CD4-positive, alpha-beta T cell treated with Interleukin-15 for 1 hour (primary cell): ENCODE results near the gene IL4I1.
"Not testable (repeated sequence)": the region's sequence is repeated elsewhere in the genome, so short reads cannot be mapped to it uniquely, and the experiment has no call there.

Experiments used
- DNase-seq: peaks from one replicate; pipeline ENCODE4 v3.0.0-alpha.2; 2020

The IL4I1 gene, protein sequence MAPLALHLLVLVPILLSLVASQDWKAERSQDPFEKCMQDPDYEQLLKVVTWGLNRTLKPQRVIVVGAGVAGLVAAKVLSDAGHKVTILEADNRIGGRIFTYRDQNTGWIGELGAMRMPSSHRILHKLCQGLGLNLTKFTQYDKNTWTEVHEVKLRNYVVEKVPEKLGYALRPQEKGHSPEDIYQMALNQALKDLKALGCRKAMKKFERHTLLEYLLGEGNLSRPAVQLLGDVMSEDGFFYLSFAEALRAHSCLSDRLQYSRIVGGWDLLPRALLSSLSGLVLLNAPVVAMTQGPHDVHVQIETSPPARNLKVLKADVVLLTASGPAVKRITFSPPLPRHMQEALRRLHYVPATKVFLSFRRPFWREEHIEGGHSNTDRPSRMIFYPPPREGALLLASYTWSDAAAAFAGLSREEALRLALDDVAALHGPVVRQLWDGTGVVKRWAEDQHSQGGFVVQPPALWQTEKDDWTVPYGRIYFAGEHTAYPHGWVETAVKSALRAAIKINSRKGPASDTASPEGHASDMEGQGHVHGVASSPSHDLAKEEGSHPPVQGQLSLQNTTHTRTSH

DNA sequence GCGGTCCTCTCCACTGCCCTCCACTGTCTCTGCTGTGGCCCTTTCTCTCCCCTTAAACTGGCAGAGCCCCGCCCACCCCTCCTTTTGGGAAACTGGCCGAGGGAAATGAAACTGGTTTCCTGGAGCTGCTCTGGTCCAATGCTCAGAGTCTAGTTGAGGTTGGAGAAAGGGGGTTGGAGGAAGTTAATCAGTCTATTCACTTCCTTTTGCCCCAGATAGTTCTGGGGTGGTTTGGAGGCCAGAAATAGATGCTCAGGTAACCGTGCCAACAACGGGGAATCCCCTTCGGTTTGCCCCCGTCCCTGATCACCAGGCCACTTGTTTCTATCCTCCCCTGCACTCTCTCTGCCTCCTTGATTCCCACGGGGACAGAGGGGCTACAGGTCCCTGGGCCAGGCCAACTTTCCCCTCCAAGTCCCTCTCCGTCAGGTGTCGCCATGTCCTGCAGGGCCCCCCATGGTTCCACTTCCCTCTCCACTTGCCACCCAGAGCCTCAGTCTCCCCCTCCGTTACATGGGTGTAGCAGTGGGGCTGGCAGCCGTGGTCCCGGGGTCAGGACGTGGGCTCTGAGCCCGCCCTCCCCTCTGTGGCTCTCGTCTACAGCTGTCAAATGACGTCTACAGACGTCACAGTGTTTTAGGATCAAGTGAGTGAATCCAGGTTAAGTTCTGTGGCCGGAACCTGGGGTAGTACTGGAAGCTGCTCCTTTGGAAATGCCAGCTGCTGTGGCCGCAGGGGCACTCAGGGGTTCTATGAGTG, at the start of gene IL4I1:
Gene IL4I1 (minus strand): TSS at position 25 of the 759 bp plus-strand sequence. CDS start 727 bp downstream, outside the sequence.
- peak; percentile 84 for DNase-seq

DNA sequence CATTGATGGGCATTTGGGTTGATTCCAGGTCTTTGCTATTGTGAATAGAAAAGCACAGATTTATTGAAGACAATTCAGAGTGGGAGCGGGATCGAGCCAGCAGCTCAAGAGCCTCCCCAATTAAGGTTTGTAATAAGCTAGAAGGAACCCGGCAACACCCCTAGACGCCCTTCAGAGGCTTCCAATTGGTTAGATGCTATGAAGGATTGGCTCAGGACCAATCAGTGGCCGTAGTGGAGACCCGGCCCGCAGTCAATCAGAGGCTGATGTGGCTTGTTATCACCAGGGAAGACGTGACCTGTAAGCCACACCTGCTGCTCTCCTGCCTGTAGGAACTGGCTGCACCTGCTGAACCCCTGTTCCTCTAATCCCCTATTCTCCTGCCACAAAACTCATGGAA, 49.7 kb upstream of the IL4I1 start:
- no peak for DNase-seq

DNA sequence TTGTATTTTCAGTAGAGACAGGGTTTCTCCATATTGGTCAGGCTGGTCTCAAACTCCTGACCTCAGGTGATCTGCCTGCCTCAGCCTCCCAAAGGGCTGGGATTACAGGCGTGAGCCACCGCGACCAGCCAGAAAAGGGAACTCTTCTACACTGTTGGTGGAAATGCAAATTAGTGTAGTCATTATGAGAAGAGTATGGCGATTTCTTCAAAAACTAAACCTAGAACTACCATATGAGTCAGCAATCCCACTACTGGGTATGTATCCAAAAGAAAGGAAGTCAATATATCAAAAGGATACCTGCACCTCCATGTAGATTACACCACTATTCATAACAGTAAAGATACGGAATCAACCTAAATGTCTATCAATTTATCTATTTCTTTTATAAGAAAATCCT, 47.9 kb upstream of the IL4I1 start:
- DNase-seq: not testable (repeated sequence)

DNA sequence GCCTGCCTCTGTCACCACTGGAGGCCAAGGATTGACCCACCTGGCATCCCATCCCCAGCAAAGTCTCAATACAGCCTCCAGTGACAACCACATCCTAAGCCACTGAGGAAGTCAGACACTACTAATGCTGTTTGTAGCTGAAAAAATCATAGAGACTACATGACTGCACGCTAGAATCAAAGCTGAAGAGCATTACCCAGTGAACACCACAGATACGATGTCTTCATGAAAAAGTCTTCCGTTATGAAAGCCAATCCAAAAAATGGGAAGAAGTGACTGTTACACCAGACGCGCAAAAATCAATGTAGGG, 43.8 kb upstream of the IL4I1 start:
- DNase-seq: no peak

DNA sequence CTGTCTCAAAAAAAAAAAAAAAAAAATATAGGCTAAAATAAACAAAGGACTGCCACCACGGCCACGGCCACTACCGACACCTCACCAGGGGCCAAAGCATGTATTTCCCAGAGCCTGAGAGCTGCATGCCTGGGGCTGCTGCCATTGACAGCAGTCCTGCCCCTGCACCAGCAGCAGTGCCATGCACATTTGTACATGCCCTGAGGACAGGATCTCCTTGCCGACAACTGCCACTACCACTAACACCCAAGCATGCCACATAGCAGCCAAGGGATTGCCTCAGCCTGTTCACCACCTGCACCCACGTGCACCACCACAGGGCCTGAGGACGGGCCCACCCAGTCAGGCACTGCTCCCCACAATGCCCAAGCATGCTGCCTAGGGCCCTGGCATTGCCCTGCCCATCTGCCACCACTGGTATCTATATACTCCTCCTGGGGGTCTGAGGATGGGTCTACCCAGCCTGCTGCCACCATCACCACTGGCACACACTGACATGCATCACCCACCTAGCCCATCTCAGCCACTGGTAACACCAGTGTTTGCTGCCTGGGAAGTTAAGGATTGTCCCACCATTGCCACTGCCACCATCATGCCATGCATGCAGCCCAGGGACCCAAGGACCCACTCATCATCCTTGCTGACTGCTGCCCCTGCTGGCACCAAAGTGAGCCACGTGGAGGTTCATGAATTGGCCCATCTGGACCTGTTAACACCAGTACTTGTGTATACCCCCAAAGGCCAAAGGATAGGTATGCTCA, 43.2 kb upstream of the IL4I1 start:
- DNase-seq: no peak

DNA sequence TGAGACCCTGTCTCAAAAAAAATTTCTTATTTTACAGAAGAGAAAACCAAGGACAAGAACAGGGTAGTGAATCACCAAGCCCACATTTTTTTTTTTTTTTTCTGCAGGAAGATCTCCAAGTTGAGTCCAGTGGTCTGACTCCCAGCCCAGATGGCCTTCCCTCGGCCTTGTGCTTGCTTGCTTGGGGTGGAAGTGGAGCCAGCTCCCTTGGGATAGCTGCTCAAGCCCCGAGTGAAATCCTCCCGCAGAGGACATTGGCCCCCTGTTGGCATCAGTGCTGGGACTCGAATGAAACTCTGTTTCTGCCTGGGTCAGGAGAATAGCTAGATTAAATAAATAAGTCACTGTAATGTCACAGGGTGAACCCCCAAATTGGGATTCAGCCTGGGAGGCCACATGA, 42.0 kb upstream of the IL4I1 start:
- no peak for DNase-seq

DNA sequence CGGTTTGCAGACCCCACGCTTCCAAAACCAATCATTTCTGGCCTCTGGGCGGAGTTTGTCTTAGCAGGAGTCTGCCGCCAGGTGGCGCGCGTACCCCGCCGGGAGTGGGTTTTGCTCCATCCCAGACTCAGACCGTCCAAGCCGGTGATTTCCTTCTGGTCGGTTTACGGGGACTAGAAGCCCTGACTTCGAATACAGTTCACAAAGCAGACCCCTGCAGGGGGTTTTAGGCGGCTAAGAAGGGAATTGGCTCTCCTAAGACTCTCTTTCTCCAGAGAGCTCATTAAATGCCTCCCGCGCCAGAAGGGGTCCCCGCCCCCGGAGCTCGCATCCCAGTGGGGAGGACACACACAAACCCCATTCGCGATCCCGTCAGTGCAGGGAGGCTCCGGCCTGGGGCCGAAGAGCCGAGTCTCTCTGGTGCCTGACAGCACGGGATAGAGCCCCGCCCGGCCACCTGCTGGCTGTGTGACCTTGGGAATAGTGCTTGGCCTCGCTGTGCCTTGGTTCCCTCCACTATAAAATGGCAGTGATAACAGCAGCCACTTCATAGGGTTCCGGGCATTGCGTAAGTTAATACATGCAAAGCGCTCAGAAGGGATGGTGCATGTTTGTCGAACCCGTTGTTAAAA, 41.2 kb upstream of the IL4I1 start:
- peak; percentile 74 for DNase-seq

DNA sequence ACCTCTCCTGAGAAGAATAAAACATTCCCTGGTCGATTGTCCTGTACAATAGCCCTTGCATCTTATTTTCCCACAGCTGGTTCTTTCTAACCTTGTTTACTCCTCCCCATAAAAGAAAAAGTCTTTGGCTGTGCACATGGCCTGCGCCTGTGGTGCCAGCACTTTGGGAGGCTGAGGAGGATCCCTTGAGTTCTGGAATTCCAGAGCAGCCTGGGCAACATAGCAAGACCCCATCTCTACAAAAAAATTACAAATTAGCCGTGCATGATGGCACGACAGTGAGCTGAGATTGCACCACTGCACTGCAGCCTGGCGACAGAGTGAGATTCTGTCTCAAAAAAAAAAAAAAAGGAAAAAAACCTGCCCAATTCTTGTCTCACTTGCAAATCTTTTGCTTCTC, 39.9 kb upstream of the IL4I1 start:
- no peak for DNase-seq

DNA sequence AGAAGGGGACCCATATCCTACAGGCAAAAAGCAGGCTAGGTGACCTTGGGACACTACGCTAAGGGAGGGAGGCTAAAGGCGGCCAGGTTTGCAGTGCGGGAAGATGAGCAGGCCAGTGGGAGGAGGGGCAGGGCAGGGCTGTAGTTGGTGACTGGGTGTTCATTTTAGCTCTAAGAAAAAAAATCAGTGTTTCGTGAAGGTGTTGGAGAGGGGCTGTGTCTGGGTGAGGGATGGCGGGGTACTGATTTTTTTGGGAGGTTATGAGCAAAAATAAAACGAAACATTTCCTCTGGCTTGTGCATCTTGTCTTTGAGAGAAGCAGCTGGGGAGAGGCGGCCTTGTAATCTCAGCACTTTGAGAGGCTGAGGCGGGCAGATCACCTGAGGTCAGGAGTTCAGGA, 37.0 kb upstream of the IL4I1 start:
- no peak for DNase-seq

DNA sequence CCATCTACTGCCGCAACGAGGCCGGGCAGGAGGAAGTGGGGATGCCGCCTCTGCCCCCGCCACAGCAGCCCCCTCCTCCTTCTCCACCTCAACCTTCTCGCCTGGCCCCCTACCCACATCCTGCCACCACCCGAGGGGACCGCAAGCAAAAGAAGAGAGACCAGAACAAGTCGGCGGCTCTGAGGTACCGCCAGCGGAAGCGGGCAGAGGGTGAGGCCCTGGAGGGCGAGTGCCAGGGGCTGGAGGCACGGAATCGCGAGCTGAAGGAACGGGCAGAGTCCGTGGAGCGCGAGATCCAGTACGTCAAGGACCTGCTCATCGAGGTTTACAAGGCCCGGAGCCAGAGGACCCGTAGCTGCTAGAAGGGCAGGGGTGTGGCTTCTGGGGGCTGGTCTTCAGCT, 36.0 kb upstream of the IL4I1 start:
- DNase-seq: peak; percentile 47

DNA sequence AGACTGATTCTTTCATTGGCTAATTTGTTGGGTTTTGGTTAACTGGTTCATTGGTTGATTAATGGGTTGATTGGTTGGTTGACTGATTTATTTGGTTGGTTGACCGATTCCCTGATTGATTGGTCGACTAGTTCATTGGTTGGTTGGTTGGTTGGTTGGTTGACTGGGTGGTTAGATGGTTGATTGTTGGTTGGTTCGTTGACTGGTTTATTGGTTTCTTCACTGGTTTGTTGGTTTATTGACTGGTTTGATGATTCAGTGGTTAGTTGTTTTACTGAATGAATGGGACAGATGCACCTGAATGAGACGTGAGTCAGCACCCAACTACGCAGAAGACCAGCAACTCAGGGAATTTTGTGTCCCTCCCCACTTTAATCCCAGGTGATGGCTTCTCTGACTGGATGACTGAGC, 35.4 kb upstream of the IL4I1 start:
- no peak for DNase-seq

DNA sequence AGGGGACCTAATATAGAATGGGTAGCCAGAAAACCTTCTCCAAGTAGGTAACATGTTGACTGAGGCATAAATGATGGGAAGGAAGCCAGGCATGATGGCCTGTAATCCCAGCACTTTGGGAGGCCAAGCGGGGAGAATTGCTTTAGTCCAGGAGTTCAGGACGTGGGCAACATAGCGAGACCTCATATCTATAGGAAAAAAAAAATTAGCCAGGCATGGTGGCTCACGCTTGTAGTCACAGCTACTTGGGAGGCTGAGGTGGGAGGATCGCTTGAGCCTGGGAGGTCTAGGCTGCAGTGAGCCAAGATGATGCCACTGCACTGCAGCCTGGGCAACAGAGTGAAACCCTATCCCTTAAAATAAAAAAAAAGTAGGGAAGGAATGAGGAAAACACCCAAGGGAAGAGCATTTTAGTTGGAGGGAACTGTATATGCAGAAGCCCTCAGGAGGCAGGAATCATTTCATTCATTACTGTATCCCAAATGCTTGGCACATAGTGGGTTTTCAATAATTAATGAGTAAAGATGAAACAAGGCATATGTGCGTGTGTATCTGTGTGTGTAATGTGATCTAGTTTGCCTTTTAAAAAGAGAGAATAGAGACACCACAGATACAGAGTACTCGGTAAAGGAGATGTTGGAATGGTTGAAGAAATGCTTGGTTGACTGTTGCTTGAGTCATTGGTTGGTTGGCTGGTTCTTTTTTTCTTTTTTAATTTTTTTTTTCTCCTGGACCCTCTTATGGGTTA, 34.8 kb upstream of the IL4I1 start:
- DNase-seq: no peak

DNA sequence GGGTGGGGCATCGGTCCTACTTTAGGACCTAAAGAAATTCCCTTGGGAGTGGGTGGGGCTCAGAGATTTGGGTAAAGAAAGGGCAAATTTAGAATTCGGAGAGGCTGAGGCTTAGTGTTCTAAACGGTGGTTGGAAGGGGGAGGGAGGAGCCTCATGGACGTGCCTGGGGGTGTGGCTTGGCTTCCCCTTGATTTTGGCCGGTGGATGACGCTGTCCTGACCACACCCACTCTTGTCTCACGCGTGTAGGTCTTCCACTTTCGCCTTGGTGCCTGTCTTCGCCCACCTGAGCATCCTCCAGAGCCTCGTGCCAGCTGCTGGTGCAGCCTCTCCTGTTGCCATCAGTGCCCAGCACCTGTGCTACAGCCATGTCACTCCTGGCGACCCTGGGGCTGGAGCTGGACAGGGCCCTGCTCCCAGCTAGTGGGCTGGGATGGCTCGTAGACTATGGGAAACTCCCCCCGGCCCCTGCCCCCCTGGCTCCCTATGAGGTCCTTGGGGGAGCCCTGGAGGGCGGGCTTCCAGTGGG, 33.9 kb upstream of the IL4I1 start:
- DNase-seq: peak; percentile 49

DNA sequence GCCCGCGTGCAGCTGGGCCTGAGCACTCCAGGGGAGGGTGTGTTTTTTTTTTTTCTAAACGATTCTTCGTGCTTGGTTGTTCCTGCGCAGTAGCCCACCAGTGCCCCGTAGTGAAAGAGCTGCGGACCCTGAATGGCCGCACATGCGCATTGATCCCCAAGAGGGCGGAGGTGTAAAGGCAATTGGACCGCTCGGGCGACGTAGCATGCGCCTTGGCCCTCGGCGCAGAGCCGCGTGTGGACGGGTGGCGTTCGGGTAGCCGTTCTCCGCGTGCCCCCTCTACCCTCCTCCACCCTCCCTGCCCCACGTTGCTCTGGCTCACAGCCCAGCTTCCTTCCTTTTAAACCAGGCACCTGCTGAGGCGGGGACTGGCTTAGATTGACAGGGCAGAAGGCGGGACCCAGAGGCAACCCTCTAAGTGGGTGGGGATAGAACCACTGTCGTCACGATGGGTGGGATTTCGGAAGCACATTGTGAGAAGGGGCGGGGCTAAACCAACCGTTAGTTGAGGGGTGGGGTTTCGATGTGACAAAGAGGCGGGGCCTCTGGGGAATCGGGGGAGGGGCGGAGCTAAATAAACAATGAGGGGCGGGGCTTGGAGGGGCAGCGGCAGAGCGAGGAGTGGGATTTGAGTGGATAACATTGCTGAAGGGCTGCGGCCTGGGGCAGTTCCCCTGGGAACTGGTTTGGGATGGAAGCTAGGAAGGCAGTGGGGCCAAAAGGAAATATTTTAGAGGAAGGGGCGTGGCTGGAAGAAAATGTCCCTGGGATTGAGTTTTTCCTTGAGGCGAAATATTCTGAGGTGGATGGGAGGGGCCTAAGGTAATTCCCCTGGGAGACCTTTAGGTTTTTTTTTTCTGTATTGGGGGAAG, 33.2 kb upstream of the IL4I1 start:
- DNase-seq: peak; percentile 97

DNA sequence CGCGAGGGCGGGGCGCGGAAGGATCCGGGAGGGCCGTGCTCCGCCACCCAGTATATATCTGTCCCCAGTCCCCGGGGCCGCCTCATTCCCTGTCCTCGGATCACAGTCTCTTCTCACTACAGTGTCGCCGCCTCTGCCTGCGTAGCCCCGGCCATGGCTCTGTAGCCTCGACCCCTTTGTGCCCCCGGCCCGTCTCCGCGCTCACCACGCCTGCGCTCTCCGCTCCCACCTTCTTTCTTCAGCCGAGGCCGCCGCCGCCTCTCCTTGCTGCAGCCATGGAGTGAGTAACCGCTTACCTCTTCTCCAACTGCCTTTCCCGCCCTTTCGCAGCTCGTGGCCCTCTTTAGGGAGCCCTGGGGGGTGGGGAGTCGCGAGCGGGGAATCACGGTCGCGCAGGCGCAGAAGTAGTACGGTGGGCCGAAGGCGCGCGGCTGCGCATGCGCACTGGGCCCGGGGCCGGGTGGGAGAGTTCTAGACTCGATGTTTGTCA, 32.5 kb upstream of the IL4I1 start, which contains the start of the genes ATF5 and NUP62:
Gene ATF5 (plus strand): TSS at position 85 of the 490 bp plus-strand sequence. CDS start 1,646 bp downstream, outside the sequence.
Gene NUP62 (minus strand): TSS at position 384 of the 490 bp plus-strand sequence. CDS start 19,697 bp downstream, outside the sequence.
- peak; percentile 90 for DNase-seq

DNA sequence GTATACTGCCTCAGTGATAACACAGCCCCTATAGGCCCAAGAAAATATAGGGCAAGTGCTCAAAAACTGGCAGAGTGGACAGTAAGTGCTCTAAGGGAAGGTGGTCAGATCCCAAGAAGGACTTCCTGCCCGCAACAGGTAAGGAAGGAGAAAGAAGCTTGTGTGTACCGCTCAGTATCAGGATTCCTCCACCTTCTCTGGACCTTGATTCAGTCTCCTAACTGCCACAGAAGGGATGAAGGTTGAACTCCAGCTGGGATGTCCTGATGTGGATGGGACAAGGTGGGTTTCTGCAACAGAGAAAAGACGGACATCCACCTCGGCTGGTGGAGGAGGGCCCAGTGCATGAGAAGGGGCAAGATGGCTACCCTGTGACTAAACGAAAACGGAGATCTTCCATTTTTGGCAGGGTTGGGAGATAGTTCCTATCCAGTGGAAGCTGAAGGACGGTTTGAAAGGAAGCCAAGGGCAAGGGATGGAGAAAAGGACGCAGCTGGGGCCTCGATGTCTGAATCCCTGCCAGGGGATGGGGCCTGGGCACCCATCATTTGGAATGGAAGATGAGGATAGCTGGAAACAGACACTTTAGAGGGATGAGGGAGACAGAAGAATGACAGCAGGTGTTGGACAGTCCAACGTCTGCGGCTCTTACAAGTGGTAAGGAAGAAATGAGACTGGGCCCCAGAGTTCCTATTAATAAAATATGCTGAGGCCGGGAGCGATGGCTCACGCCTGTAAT, 31.0 kb upstream of the IL4I1 start:
- no peak for DNase-seq

DNA sequence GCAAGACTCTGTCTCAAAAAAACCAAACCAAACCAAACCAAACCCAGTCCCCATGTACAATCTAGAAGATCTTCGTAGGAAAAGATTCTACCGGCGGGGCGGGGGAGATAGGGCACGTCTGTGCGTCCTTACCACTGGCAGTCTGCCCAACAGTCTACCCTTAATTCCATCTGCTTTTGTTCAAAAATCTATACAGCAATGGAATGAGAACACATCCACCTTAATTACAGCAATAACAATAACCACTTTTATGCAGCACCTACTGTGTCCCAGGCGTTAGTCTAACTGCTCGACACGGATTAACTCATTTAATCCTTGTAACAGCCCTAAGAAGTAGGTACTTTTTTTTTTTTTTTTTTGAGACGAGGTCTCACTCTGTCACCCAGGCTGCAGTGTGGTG, 29.8 kb upstream of the IL4I1 start:
- DNase-seq: no peak

DNA sequence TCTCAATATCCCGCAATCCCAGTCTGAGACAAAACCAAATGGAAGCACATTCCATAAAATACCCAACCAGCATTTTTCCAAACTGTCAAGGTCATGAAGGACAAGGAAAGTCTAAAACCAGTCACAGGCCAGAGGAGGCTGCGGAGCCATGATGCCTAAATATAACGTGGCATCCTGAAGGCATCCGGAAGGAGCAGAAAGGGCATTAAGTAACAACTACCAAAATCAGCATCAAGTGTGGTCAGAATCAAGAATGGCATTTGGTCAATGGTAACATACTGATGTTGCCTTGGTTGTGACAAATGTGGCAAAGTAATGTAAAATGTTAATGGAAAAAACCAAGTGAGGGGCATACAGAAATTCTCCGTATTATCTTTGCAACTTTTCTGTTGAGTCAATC, 28.8 kb upstream of the IL4I1 start:
- no peak for DNase-seq

DNA sequence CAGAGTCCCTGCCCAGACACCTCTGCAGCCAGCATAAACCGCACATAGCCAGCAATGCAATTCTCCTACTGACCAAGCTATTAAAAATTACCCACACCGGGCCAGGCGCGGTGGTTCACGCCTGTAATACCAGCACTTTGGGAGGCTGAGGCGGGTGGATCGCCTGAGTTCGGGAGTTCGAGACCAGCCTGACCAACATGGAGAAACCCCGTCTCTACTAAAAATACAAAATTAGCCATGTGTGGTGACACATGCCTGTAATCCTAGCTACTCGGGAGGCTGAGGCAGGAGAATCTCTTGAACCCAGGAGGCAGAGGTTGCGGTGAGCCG, 28.2 kb upstream of the IL4I1 start:
- DNase-seq: not testable (repeated sequence)
